Right lobe of liver (tissue), 6 donors: ENCODE data around the gene NFATC4. TPM values are rescaled to one million over a fixed set of nuclear protein-coding genes. Genes with fewer than 3 reads are reported as not detected.

Experiments used
- ATAC-seq, 4 donors: fragments of 200-7000 bp; cut with Tn5 transposase; one replicate each; pipeline ENCODE4 v1.9.1; 2020; ENCODE audit warnings: mild to moderate bottlenecking in 4 of 4, moderate library complexity in 4 of 4
- DNase-seq, 3 donors: peaks; one replicate each; pipeline ENCODE4 v3.0.0-alpha.2; 2020
- H3K27ac ChIP-seq, 3 donors: fragments of 200-600 bp; one replicate each; pipeline ENCODE4 v1.8.0; 2022
- H3K27me3 ChIP-seq, 2 donors: fragments of 200-600 bp; one replicate each; pipeline ENCODE4 v1.8.0; 2022
- H3K36me3 ChIP-seq, 4 donors: fragments of 200-600 bp; sonication (generic) in 1 of 4; one replicate each; pipeline versions ENCODE4 v1.5.1 to v1.8.0; 2017 to 2022; ENCODE audit warnings: control low read depth in 1 of 4
- H3K4me1 ChIP-seq, 4 donors: fragments of 200-600 bp; sonication (generic) in 1 of 4; one replicate each; pipeline versions ENCODE4 v1.5.1 to v1.8.0; 2017 to 2022; ENCODE audit warnings: control low read depth in 1 of 4
- H3K4me3 ChIP-seq, 3 donors: fragments of 200-600 bp; one replicate each; pipeline ENCODE4 v1.8.0; 2022
- H3K9me3 ChIP-seq, 4 donors: fragments of 200-600 bp; sonication (generic) in 1 of 4; one replicate each; pipeline versions ENCODE4 v1.5.1 to v1.8.0; 2017 to 2022; ENCODE audit warnings: control low read depth in 1 of 4
- POLR2A ChIP-seq: fragments of 450-650 bp; IDR thresholded peaks from one replicate; pipeline ENCODE4 v1.6.1; 2017; ENCODE audit warnings: antibody characterized with exemption, mild to moderate bottlenecking
- WGBS: methylation state at CpG from one replicate; pipeline ENCODE4 v1.1.6; 2018; ENCODE audit warnings: low coverage, low lambda C conversion rate; ENCODE audit not compliant: insufficient coverage; ENCODE audit errors: missing lambda C conversion rate; 5-methylcytosine and 5-hydroxymethylcytosine counted together
- intact Hi-C, 2 donors: fragments of 100-400 bp; cut with DNase I; formaldehyde crosslinking; loops; one replicate each; pipeline versions ENCODE4 v1.11.2 to v1.14.1; 2022
- total RNA-seq, 6 experiments: library from RNA; depleted of rRNA in 2 of 6; stranded (reverse); fragments of >200 nt in 2 of 6; fragmentation: NEBNext Ultra II Directional in 3 of 6; extraction: Animal tissue kit (Norgen Biotek cat#: 25700) in 3 of 6; gene quantifications; one replicate each; pipeline versions ENCODE4 v1.1.0 to v1.2.4, GENCODE V29; 2016 to 2023
- TF ChIP-seq, protein P1 (sequence below), 4 donors: fragments of 200-600 bp in 3 of 4; fragments of 450-650 bp in 1 of 4; IDR thresholded peaks; one replicate each; pipeline versions ENCODE4 v1.5.1 to v1.8.0; 2016 to 2022; ENCODE audit warnings: antibody characterized with exemption in 4 of 4, mild to moderate bottlenecking in 2 of 4
- donor health status: DM: no; HTN: yes; CAD: no.
- donor health status: DM: no; HTN: no; CAD: no.
- donor health status: DM: no; HTN: no; CAD: no.
- donor health status: DM: no; HTN: yes; CAD: no.
- donor health status: DM: no; HTN: yes; CAD: no.

NFATC4 gene
- total RNA-seq, 6 experiments from 2014 or later: 1.0 to 3.7 (median 2.0) TPM

DNA sequence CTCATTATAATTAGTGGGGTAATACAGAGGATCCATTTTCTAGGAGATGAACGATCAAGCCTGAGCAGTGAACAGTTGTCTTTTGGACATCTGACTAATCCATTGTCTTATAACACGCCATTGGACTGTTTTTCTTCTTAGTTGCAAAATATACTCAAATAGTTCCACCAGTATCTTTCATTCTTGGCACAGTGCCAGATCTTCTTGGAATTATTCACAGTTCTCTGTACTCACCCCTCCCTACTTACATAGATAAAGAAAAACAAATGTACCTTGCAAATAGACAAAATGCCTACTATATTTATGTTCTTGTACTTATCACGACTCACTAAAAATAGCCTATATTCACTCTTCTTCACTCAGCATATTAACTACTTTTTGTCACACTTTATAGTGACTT is 57.7 kb downstream of the NFATC4 start:
- peak overlapping the region in 2 of 3 donors; percentile 54 to 76 for H3K27ac ChIP-seq

DNA sequence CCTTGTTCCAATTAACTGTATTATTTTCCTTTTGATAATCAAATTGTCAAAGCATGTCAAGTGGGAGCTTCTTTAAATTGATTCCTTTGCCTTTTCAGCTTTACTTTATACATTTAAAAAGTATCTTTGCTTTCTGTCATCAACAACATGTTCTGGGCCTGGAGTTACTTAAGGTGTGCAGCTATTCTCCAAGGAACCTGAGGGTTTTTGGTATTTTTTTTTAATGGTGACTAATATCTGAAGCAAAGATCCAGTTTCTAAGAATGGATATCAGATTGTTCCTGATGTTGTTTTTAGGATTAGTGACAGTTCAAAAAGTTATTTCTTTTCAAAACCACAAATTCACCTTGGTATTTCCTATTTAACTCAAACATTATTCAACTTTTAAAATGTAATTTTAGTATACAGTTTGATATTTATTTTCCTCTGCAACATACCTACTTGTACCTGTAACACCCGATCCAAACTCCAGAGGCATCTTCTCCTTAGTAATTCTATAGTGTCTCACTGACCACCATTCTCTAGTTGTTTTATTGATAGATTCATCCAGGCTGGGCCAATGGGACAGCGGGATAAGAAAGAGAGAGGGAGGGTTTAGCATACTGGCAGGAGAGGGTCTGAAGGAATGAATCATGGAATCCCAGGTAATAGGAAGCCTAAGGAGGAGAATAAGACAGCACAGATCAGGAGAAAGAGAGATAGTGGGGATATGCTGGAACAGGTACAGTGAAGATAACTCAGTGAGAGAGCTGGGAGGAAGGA is 58.3 kb downstream of the NFATC4 start:
- ATAC-seq: no peak

More for the DNA sequence above, 57.7 kb downstream of the NFATC4 start:
- DNase-seq (no peak), ATAC-seq (peak in 1 of 4 donors; percentile 1)
- no peak for TF ChIP-seq POLR2A
- TF ChIP-seq, protein P1, sequence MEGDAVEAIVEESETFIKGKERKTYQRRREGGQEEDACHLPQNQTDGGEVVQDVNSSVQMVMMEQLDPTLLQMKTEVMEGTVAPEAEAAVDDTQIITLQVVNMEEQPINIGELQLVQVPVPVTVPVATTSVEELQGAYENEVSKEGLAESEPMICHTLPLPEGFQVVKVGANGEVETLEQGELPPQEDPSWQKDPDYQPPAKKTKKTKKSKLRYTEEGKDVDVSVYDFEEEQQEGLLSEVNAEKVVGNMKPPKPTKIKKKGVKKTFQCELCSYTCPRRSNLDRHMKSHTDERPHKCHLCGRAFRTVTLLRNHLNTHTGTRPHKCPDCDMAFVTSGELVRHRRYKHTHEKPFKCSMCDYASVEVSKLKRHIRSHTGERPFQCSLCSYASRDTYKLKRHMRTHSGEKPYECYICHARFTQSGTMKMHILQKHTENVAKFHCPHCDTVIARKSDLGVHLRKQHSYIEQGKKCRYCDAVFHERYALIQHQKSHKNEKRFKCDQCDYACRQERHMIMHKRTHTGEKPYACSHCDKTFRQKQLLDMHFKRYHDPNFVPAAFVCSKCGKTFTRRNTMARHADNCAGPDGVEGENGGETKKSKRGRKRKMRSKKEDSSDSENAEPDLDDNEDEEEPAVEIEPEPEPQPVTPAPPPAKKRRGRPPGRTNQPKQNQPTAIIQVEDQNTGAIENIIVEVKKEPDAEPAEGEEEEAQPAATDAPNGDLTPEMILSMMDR (IDR thresholded peaks at IDR 0.05): no peak
- intact Hi-C loops: no loop called here
- Histone ChIP-seq H3K4me3 (no peak overlapping the region), H3K27me3 (no peaks in the 10 kb centered on the region), H3K9me3 (no peaks in the 10 kb centered on the region), H3K36me3 (no peaks in the 10 kb centered on the region), H3K4me1 (peaks cover 0 to 48% (median 19%) of the 10 kb centered on the region in 4 donors)
- 27% methylated on average over 3 of the region's 3 CpGs for WGBS

DNA sequence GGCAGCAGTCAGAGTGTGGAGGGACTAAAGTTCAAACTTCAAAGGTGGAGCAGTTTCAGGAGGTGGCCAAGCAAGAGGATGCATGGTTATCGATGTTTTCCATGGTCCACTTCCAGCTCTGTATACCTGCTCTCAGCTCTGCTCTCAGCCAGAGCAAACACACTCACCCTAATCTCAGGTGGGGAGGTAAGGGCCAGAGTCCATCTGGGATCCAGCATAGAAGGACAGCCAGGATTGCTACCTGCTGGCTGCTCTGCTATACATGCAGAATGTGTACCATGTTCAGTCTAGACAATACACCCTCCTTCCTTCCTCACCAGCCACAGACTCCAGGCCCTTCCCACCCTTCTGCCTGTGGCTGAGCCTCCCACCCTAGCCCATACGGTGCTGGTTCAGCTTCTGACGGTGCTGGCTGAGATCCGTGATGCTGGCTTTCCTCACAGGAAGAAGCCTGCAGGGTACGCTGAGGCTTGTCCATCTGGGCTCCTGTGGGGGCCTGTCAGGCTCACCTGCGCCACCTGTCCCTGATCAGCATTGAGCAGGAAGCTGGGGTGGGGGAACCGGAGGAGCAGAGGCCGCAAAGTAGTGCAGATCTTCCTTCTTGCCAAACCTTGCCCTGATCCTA is 59.0 kb downstream of the NFATC4 start:
- intact Hi-C loops: no loop called here
- H3K4me3 ChIP-seq: no peak overlapping the region
- no peaks in the 10 kb centered on the region for H3K9me3 ChIP-seq
- 33% methylated on average over 3 of the region's 8 CpGs for WGBS
- H3K27me3 ChIP-seq: no peaks in the 10 kb centered on the region
- H3K4me1 ChIP-seq: peaks cover 0 to 61% (median 24%) of the 10 kb centered on the region in 4 donors
- peaks cover 0 to under 1% (median 0%) of the 10 kb centered on the region in 4 donors for H3K36me3 ChIP-seq
- H3K27ac ChIP-seq: peak overlapping the region in 2 of 3 donors; percentile 67 to 76
- DNase-seq (peak; percentile 43 to 90 (median 79)), ATAC-seq (peak; percentile 54 to 76 (median 70))
- TF ChIP-seq, protein P1 (IDR thresholded peaks at IDR 0.05): no peak
- no peak for TF ChIP-seq POLR2A

More for the DNA sequence above, 58.3 kb downstream of the NFATC4 start:
- intact Hi-C loops: no loop called here
- no peaks in the 10 kb centered on the region for H3K9me3 ChIP-seq
- no peak overlapping the region for H3K4me3 ChIP-seq
- H3K4me1 ChIP-seq: peaks cover 0 to 54% (median 20%) of the 10 kb centered on the region in 4 donors
- WGBS: 57% methylated on average over 2 of the region's 2 CpGs
- TF ChIP-seq, protein P1 (IDR thresholded peaks at IDR 0.05): no peak
- no peak for TF ChIP-seq POLR2A
- no peaks in the 10 kb centered on the region for H3K36me3 ChIP-seq
- peak overlapping the region in 2 of 3 donors; percentile 54 to 76 for H3K27ac ChIP-seq
- H3K27me3 ChIP-seq: no peaks in the 10 kb centered on the region
- no peak for DNase-seq

DNA sequence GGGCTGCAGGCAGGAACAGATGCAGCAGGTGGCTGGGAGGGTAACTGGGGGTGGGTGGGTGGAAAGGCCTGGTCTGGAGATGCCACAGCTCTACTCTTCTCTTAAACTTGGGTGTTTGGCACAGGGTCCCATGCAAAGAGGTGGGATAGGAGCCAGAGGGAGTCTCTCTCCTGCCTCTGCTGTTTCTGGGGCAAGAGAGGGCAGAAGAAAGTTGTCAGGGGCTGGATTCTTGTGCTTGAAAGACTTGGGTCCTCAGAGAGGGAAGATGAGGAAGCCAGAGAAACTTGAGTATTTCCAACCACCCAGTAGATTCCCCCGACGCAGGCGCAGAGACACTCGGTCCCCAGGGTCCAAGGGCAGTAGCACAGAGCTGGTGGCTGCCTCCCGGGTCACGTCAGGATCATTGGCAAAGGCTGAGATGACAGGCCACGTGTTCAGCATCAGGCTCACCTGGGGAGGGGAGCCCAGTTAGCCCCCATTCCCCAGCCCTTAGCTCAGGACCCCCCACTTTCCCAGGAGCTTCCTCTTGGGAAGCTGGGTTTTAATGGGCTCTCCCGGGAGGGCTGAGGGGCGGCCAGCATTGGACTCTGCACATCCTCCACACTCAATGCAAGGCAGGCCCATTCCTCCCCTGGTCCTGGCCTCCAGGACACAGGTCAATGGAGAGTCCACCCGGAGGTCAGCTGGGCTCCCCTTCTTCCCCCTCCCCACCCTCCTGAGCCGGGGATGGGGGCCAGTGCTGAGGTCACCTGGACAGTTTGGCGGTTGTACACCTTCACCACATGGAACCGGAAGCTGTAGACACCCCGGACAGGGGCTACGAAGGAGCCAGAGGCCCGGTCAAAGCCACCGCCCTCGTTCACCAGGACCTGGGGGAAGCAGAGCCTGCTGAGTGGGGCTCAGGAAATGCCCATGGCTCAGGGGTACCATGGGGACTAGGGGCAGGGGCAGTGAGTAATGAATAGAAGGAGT is 59.8 kb downstream of the NFATC4 start:
- Histone ChIP-seq H3K4me3 (no peak overlapping the region), H3K27me3 (no peaks in the 10 kb centered on the region), H3K9me3 (no peaks in the 10 kb centered on the region), H3K36me3 (peaks cover 0 to 9% (median 4%) of the 10 kb centered on the region in 4 donors), H3K27ac (peak overlapping the region in 2 of 3 donors; percentile 67 to 76), H3K4me1 (peaks cover 0 to 62% (median 24%) of the 10 kb centered on the region in 4 donors)
- peak in 1 of 4 donors; percentile 6 for ATAC-seq
- intact Hi-C loops: no loop called here
- WGBS: 41% methylated on average over 7 of the region's 18 CpGs
- DNase-seq: peak; percentile 34 to 84 (median 80)
- TF ChIP-seq, protein P1 (IDR thresholded peaks at IDR 0.05): no peak
- no peak for TF ChIP-seq POLR2A
